GM12874 (cell line): ENCODE measurements around the gene CYGB.

ENCODE experiments used
- TF ChIP-seq, protein P1 (sequence below): IDR thresholded peaks from 2 replicates; pipeline ENCODE4 v1.5.1; 2011; ENCODE audit warnings: low read depth, mild to moderate bottlenecking, control low read depth, low read length, moderate library complexity; ENCODE audit not compliant: insufficient read depth

Gene CYGB

DNA sequence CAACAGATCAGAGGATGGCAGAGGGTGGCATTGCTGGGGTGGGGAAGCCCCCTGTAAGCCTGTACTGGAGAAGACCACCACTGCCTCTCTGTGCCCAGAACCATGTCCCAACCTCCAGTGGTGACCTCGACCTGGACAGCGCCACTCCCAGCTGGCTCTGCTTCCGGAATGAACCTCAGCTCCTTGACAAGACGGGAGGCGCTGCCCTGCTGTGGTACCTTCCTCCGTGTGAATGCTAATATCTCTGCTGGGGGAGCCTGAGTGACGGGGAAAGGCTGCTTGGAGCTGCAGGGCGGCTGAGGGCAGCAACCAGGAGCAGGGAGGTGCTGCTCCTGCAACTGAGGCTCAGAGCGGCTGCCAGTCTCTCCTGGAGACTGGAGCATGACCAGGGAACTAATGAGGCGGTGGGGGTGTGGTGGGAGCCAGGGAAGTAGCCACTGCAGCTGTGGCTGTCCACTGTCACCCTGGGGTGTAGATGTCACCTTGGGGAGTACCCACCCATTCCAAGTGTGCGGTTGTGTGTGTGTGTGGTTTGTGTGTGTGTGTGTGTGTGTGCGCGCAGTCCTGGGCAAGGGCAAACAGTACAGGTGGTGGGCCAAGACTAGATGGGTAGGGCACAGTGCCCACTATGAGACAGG lies 8.5 kb upstream of the CYGB start:
- TF ChIP-seq, protein P1, sequence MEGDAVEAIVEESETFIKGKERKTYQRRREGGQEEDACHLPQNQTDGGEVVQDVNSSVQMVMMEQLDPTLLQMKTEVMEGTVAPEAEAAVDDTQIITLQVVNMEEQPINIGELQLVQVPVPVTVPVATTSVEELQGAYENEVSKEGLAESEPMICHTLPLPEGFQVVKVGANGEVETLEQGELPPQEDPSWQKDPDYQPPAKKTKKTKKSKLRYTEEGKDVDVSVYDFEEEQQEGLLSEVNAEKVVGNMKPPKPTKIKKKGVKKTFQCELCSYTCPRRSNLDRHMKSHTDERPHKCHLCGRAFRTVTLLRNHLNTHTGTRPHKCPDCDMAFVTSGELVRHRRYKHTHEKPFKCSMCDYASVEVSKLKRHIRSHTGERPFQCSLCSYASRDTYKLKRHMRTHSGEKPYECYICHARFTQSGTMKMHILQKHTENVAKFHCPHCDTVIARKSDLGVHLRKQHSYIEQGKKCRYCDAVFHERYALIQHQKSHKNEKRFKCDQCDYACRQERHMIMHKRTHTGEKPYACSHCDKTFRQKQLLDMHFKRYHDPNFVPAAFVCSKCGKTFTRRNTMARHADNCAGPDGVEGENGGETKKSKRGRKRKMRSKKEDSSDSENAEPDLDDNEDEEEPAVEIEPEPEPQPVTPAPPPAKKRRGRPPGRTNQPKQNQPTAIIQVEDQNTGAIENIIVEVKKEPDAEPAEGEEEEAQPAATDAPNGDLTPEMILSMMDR: no peak

DNA sequence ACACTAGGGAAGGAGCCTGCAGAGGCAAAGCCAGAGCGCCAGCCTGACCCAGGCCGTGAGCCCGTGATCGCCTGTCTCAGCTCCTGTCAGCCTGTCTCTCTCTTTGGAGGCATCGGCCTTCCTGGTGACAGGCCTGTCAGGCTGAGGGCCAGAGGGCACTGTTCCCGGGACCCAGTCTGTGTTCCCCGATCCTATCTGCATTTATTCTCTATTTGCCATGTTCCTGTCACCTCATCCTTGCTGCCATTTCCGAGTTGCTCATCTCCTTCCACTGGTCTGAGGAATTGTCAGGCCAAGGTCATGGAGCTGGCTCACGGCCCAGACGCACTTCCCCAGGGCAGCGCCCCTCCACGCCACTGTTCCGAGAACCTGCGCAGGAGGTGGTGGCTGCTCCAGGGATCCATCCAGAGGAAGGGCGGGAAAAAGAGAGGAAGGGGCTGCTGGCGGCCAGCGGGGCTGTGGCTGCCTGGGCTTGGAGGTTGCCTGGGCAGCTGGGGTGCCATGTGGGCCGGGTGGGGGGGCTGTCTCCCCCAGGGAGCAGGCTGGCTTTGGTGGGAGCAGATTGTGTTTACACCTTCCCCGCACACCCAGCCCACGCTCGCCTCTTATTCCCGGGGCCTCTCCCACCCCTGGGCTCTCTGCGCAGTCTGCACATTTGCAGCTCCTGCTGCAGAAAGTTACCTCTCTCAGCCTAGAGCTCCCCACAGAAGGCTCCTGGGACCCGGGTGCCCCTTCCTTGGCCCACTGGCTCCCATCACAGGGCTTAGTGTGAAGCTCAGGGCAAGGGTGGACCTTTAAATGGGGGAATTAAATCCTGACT lies 7.2 kb upstream of the CYGB start:
- TF ChIP-seq, protein P1: no peak

DNA sequence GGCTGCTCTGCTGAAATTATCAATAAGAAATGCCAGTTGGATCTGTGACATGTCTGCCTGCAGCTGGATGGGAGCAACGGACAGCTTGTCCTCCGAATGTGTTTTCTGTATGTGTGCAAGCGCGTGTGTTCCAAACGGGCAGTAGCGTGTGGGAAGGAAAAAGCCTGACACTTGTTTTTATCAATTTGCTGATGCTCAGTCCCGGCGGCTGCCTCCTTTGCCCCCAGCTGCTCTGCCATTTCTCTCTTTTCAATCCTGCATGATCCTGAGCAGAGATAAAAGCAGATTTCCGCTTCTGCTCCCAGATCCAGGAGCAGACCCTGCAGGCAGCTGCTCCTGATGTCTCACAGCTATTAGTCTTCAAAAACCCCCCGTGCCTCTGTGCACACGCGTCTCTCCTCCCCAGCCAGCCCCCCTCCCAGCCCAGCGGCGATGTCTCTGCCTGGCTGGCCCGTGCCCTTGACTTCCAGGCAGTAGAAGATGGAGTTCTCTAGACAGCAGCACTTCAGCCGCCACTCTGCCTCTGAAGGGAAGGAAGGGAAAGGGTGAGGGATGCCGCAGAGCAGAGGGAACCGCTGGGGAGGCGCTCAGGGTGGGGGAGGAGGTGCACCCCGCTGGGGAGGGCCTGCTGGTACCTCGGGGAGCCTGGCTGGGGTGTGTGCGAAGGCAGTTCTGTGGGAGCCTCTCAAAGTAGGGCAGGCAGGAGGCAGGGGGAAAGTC lies 6.5 kb upstream of the CYGB start:
- TF ChIP-seq, protein P1: no peak

DNA sequence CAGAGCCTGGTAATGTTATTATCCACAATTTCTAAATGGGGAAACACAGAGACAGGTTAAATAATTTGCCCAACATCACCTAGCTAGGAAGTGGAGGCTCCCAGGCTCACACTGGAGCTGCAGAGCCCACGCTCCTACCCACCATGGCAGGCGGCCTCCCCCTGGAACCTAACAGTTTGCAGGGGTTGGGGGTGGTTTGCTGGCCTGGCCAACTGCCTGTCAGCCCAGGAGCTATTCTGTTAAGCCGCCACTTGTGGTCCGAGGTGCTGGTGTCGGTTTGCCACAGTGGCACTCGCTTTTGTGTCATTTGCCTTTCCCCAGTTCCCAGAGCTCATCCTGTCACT lies 5.9 kb upstream of the CYGB start:
- TF ChIP-seq, protein P1: no peak

DNA sequence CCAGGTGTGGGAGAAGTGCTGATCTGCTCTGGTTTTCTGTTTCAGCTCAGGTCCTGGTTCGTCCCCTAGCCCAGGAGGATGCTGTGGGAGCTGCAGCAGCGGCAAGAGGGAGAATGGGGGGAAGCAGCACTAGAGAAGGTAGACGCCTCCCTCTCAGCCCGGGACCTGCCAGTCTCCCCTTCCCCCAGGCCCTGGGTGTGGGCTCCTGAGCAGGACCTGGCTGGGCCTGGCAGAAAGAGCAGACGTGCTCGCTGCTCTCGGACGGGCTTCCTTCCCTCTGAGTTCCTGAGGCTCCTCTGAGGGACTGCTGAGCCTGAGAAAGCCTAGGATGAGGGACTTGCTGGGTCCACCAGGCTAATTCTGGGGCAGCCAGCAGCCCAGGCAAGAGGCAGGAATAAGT lies 5.5 kb upstream of the CYGB start:
- TF ChIP-seq, protein P1: no peak

DNA sequence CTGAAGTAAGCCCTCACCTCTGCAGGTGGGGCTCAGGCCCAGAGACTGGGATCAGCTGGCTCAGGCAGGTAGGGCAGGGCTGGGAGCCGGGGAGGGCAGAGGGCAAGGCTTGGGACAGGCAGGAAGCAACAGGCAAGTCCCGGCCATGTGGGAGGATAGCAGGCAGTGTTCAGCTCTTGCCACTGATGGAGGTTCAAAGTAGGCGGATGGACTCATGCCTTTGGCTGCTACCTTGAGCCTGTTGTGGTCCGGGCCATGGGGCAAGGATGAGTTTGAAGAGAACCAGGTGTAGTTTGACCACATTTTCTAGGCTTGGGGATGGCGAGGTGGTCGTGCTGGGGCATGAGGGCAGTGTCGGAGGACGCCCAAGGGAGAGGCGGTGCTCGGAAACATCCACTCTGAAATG lies 5.1 kb upstream of the CYGB start:
- TF ChIP-seq, protein P1: no peak

DNA sequence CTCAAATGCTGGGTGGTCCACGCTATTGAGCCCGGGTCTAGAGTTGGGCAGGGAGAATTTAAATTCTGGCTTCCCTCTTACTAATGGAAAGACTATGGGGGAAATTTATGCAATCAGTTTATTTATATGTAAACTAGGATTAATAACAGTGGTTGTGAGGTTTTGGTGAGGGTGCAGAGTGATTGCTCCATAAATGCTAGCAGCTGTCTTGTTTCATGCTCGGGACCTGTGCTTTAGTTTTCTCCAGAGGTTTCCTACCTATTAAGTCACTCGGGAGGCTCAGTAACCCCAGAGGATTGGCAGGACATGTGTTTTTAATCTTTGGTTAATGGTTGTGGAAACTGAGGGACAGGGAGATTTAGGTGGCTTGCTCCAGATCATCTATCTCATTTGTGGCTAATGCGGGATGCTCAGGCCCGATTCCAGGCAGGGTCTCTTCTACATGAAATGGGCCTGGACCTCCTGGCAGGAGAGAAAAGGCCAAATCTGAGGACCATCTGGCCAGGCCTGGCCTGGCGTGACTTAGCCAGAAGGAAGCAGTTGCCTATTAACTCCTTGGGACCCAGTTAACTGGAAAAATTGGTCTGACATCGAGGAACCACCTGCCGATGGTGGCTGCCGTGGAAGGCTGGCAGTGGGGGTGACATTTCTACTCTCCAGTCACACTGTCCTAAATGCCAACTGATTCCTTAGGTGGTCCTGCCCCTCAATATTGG lies 4.4 kb upstream of the CYGB start:
- TF ChIP-seq, protein P1: no peak
